ENCODE data around the gene KIAA1217.
"Not testable (repeated sequence)": the region's sequence is repeated elsewhere in the genome, so short reads cannot be mapped to it uniquely, and the experiment has no call there.

The KIAA1217 gene

DNA sequence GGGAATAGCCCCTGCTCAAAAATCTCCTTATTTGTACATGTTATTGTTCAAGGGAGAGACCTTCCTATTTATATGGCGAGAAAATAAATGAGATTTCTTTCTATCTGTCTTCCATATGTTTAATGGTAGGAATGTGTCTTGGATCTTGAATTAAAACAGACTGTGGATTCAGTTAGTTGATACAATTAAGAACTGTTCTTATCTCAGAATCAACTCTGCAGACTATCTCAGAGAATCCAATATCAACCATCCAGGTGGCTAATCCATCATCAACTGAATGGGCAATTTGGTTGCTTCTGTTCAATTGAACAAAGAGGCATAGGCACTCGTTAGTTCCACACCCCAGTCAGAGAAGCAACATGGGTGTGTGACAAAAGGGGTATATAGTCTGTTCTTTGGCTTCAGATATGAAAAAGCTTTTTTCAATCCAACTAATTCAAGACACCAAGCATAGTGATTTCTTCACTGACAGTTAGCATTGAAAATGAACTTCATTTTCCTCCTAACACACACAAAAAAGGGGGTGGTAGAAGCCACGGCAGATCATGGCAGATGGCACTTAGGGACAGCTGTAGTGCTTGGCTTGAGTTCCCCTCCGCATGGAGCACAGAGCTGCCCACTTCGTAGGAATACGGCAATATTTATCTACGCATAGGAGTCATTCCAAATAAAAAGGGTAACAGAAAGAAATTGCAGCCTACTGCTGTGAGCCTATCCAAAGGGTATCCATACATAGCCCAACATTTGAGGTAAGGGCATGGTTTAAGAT lies 135.9 kb downstream of the KIAA1217 start:
- DNase-seq: no peak

DNA sequence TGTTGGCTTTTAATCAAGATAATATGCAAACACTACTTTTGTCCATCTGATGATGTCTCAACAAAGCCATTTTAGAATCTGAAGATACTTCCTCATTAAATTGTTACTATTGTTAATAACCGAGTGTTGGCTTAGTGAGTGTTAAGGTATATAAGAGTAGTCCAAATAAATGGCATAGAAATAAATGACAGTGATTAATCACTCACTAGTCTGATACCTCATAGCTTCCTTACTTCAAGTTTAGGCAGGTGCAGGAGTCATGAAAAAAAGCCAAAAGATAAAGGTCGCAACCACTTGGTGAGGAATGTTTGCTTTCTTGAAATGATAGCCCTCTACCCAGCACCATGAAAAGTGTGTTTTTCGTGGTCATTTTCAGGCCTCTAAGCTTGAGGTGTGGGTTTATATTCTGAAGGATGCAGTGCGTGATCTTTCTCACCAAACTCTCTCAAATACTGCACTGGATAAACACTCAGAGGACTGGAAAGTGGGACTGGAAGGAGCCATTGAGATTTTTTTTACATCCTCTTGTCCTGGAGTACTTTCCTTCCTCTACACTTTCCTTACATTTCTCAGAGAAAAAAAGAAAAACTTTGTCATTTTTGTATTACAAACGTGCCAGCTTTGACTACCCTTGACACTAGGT lies 138.1 kb downstream of the KIAA1217 start:
- no peak for DNase-seq

DNA sequence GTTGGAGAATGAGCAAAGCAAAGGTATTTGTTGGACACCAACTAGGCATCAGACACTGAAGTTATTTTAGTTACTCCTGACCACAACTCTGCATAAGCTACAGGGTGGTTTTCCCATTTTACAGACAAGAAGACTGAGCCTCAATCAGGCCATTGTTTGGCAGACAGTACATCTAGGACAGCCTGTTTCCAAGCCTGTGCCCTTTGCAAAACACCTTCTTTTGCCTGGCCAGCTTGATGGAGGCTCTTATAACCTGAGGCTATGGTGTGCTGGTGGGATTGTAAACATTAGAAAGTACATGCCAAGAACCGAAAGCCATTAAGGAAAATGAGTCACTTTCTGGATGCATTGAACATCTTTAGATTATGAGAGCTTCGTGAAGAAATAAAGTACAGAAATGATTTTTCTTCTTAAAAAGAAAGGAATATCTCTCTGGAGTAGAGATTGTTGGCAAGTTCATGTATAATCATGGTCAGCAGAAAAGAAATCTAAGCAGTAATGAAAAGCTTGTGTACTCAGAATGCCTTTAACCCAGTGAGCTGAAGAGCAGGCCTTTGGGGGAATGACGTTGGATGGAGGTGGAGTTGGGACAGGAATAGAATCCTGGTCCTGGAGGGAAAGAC lies 140.6 kb downstream of the KIAA1217 start:
- DNase-seq: no peak

DNA sequence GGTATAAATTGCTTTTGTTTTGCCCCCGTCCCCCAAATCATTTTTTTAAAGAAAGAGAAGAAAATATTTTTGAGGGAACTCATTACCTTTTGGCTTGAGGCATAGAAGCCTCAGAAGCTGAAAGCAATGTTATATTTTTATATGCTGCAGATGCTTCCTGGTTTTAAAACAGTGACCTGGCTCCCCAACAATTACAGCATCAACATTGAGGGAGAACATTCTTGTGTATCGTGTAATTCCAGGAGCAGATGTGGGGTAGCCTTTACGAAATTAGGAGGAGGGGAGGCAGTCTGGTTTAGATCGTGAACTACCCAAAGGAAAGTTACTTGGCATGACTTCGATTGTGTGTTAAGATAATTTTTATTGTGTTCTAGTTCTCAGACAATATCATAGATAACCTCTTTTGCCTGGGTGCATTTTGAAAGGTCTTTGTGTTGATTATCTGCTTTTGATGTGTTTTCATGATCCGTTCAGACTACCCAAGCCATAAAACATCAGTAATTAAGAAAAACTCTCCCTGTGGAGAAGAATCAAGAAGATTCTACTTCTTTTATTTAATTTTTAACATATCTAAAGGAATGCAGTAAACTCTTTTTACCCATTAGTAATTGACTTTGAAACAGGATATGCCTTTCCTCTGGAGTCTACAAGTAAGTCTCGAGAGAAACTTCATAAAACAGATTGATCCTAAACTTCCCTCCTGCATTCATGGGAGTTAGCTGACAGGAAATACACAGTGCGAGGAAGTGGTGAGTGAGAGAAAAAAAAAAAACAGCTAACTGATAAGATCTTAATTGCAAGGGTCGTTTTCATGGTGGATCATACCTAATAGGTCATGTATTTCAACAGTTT lies 141.4 kb downstream of the KIAA1217 start:
- DNase-seq: no peak

DNA sequence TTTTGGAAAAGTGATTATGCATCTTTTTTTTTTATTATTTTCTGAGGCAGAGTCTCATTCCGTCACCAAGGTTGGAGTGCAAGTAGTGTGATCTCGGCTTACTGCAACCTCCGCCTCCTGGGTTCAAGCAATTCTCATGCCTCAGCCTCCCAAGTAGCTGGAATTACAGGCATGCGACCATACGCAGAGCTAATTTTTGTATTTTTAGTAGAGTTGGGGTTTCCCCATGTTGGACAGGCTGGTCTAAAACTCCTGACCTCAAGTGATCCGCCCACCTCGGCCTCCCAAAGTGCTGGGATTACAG lies 141.9 kb downstream of the KIAA1217 start:
- not testable (repeated sequence) for DNase-seq

DNA sequence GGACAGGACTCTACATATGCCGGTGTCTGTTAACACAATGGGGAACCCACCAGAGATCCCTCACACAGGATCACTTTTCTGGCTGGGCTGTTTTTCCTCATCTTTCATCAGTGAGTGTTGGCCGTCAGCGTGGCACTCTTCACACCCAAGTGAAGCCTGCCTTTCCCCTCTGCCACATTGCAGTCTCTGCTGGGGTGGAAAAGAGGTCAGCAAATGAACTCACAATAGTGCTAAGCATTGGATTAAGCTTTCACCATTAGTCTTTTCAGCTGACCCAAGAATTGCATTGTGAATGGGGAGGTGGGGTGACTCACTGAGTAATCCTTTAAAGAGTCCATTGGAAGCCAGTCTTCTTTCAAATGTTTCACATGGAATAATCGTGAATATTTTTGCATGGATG lies 143.0 kb downstream of the KIAA1217 start:
- no peak for DNase-seq

DNA sequence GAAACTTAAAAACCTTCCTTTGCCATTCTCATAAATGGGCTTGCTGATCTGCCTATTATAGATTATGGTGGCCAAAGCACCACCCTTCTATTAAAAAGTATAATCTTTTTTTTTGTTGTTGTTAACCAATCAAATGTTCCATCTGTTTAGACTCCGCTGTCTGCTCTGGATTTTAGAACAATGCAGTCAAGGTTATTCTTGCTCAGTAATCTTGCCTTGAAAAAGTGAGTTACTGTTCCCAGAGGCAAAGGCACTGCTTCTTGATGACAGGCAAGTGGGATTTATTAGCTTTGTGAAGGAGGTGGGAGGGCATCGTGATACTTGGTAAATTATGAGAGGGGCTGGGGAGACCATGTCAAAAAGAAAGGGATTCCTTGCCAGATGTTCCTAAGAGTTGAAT lies 143.5 kb downstream of the KIAA1217 start:
- no peak for DNase-seq

DNA sequence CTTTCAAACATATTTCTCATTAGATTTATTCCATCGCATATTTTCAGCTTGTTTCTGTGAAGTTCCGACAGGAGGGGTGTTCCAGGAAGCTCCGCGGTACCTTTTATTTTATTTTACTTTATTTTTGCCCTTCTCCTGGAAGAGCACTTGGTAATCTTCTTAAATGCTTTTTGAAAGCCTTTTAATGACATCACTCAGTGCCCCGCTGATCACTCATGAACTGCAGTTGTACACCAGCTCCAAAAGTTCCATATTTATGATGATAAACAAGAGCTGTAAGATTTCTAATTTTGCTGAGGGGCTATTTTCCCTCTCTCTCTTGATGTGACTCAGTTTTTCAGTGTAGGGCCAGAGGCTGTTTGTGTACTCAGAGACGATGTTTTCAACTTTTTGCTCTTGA lies 144.4 kb downstream of the KIAA1217 start:
- DNase-seq: no peak

DNA sequence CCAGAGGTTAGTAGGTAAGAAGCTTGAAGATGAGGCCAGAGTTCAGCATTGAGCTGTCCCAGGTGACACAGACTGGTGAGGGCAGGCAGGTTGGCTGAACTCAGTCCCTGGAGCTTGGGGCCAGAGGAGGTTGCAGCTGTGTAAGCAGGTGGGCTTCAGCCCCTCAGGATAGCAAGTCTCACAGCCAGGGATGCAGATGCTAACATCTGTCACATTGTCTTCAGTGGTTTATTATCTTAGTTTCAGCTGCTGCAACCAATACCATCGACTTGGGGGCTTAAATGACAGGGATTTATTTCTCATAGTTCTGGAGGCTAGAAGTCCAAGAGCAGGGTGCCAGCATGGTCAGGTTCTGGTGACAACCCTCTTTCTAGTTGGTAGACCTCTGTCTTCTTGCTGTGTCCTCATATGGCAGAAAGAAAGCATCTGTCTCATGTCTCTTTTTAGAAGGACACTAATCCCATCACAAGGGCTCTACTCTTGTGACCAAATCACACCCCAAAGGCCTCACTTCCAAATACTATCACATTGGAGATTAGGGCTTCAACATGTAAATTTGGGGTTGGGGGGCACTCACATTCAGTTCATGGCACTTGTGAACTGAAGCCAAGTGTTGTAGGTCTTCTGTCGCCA lies 146.2 kb downstream of the KIAA1217 start:
- no peak for DNase-seq

DNA sequence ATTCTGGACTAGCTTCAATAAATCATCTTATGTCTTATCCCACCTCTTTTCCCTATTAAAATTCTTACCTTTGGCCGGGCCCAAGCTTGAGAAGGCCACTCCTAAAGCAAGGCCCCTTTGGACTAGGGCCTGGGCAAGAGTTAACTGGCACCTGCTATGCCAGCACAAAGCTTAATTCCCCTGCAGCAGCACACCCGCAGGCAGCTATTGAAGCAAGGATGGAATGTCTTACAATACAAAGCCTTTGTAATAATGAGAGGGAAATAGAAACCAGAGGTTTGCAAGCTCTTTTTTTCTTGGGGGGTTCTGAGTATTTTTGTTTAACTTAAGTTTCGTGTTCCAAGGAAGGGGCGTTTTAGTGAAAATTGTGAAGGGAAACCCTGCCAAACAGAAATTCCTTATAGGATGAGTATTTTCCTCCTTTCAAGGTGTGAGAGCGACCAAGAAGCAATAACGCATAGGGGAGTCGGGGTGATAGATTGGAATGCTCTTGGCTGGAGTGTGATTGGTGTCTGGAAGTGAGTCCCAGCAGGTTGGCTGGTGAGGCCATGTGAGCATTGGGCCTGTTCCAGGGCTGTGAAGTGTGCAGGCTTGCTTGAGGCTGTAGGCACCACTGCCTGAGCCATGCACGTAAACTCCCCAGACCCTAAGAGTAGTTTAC lies 148.5 kb downstream of the KIAA1217 start:
- DNase-seq: no peak

DNA sequence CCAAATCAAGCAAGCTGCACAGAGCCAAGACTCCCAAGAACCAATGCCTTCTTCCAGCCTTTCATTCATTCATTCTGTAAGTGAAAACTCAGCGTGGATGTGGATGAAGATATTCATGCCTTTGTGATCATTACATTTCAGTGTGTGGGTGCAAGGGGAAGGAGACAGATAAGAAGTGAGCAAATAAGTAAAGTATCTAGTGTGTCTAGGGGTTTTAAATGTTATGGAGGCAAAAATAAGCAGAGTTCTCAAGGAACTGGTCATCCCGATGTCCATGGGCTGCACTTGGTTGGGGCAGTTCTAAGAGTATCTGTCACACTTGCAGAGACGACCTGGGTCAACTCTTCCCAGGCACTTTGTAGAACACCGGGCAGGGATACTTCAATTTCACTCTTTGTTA lies 149.1 kb downstream of the KIAA1217 start:
- no peak for DNase-seq

DNA sequence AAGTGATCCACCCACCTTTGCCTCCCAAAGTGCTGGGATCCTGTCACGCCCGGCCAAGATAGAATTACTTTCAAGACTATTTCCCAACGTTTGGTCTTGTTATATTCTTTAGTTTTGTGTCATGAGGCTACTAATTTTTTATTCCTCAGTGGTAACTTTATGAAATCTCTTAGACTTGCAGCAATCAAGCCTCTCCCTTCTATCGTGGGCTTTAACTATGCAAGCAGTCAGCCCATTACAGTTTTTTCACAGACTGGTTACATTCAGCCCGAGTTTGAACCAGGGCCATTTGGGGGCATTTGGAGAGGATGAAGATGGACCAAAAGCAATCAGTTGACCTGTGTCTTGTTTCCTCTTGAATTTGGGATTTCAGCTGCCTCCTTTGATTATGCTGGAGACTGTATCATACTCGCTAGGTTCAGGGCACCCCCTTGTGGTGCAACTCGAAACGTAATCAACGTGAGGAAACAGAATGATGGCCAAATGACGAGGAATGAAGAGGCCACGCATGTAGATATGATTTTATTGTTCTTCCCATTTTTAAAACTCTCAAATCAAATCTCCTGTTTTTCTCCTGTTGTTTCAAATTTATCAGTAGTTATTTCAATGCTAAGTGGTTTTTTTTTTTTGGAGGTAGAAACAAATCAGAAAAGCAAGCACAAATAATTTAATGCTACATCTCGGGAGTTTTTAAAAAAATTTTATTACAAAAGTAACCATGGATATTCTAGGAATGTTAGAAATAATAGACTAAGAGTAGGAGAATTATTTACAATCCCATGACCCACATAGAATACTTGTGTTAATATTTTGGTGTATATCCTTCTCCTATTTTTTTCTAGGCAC lies 151.6 kb downstream of the KIAA1217 start:
- DNase-seq: peak; percentile 53 to 65

DNA sequence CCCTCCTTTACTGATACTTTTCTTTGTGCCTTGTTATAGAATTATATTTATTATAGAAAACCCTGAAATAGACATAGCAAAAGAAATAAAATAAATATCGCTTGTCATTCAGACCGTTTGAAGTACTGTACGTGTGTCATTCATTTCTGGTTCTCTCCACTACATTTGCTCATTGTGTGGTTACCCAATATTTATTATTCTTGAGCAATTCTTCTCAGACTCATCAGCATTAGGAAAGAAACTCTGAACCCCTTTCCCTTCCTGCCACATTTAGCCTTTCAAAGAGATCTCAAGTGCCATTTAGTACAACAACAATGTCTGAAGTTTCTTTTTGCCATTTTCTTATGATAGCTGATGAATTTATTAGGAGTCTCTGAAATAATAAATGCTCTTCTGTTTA lies 154.1 kb downstream of the KIAA1217 start:
- no peak for DNase-seq

DNA sequence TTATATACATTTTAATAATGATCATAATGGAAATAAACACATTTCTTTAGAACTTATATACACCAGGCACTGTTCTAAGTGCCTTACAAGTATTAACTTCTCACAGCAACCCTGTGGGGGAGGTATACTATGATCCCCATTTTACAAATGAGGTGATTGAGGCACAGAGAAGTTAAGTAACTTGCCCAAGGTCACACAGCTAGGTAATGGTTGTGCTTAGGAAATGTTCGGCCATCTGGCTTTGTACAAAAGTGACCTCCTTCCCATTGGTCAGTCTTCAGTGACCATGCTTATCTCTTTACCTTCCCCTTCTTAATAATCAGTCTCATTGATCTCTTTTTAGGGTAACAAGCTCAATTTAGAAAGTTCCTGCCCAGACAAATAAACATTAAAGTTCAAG lies 158.8 kb downstream of the KIAA1217 start:
- no peak for DNase-seq

DNA sequence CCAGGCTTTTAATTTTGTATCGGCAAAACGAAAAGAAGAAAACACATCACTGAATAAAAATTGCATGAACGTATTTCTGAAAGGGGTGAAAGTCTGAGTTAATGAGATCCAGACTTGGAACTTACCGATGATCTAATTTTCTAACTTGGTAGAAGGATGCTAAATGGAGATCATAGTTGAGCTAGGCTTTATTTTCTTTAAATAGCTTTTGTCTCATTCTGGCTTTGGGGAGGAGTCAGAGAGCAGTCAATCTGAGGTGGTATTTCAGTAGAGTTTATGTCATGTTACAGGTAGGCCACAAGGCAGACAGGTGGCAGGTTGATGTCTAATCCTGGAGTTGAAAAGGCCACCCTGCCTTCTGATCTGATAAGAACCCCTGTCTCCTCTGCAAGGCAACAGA lies 161.9 kb downstream of the KIAA1217 start:
- no peak for DNase-seq

DNA sequence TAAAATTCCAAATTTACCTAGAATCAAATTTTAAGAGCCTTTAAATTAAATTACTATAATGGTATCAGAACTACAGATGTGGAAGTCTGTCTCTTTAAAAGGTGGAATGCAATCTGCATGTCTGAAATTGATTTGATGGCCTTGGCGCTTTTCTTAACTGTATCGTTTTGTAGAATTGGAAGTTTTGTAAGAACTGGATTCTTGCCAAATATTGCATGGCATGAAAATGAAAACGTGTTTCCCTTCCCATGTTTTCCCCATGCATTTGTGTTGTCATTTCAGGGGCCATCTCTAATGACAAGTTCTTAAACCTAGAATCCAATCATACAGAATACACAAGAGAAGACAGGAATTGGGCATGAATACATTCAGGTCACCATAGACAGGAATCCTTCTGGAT lies 162.5 kb downstream of the KIAA1217 start:
- DNase-seq: no peak

DNA sequence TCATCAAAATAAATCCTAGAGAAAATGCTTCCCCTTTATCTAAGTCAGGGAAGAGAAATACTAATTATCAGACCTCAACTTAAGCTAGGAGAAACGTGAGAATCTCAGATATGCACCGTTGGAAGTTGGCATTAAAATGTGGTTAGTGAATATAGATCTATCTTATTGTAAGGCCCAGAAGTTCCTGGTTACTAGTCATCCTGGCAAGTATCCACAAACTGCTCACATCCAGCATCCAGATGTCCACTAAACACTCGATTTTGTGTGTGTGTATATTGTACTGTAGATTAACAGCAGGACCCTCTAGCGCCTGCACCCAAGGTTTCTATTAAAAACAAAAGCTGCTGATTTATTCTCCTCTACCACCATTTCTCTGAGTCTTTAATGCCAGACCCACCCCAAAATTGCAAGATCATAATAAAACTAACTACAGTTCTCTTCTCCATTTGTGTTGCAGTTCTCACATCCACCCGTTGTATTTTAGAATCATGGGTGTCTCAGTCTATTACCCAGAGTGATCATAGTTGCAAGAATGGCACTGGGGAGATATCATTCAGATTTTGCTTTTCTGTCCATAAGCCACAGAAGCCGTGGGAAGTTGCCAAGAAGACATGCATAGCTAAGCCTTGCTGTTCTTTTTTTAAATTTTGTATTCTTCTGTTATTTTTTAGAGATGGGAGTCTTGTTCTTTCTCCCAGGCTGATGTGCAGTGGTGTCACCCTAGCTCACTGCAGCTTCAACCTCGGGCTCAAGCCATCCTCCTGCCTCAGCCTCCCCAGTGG lies 165.4 kb downstream of the KIAA1217 start:
- no peak for DNase-seq

DNA sequence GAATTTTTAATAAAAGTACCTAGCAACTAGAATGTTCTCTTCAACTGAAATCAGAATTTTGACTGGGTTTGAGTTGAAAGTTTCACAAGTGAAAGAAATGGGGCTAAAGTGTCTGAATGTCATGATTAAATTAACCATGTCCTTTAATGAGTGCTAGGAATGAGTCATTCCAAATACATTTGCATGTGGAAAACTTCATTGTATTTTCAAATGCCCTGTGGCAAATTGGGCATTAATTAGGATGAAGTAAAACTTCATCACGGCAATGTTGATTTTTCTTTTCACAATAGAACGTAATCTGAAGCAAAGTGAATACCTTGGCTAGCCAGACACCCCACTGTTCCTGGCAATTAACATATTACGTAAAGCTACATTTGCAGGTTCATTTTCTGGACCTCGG lies 166.6 kb downstream of the KIAA1217 start:
- no peak for DNase-seq

DNA sequence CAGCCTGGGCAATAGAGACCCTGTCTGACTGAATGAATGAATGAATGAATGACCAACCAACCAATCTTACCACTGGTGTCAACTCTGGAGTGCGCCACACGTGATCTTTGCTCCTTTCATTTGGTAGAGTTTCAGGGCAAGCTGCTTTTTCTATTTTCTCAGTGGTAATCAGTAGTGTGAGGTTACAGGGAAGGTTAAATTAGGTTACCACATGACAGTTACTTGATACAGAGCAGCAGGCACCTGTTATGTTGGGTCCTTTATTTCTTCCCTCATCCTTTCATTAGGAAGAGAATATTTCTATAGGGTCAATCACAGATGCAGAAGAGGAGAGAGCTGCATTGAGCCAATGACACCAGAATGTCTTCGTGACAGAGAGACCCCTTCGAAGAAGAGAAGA lies 167.8 kb downstream of the KIAA1217 start:
- no peak for DNase-seq

DNA sequence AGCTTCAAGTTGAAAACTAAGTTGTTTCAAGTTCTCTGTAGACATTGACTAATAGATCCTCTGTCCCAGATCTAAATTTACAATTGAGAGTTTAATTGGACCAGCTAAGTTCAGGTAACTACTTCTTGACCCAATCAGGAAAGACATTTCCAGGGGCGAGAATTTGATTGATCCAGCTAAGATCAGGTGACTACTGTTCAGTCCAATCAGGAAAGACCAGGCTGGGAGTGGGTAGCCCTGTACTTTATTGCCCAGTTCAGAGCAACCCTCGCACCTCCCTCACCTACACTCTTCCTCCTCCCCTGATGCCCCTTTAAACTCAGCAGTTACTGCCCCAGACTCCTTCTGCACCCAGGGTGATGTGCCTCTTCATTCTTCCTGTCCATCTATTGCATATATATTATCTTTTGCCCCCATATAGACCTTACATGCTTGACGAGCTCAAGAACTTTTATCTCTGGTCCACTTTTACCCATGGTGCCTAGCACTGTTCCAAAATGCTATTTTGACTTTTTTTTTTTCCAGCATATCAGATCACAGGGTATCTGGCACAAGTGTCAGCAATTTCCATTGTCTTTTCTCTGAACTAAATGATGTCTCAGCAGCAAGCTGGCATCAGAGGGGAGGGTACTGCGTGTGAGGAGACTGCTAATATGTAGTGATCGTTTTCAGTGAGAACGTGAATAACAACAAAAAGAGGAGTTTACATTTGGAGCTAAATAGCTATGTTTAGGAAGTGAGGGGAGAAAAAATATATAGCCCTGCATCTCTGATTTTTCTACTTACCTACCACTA lies 169.4 kb downstream of the KIAA1217 start:
- no peak for DNase-seq
